Trophoblast cell (in vitro differentiated cells and primary cell): Measurements from ENCODE around the gene COX5A.

Experiments used
- DNase-seq, 2 donors: peaks; one replicate each; pipeline ENCODE4 v3.0.0-alpha.2; 2016
- H2AFZ ChIP-seq: 2 replicates; pipeline ENCODE4 v1.6.1; 2013; ENCODE audit warnings: low read length, moderate library complexity, mild to moderate bottlenecking; ENCODE audit not compliant: insufficient read depth, poor library complexity
- H2AK5ac ChIP-seq: 2 replicates; pipeline ENCODE4 v1.6.1; 2013; ENCODE audit warnings: mild to moderate bottlenecking, low read length
- H2BK120ac ChIP-seq: 2 replicates; pipeline ENCODE4 v1.6.1; 2013; ENCODE audit warnings: low read length, mild to moderate bottlenecking, moderate library complexity; ENCODE audit not compliant: insufficient read depth, poor library complexity
- H2BK12ac ChIP-seq: 2 replicates; pipeline ENCODE4 v1.6.1; 2013; ENCODE audit warnings: mild to moderate bottlenecking, low read length, moderate library complexity
- H2BK5ac ChIP-seq: 2 replicates; pipeline ENCODE4 v1.6.1; 2013; ENCODE audit warnings: low read length, low read depth, moderate library complexity, mild to moderate bottlenecking; ENCODE audit not compliant: poor library complexity
- H3K14ac ChIP-seq: 2 replicates; pipeline ENCODE4 v1.6.1; 2013; ENCODE audit warnings: mild to moderate bottlenecking, low read length
- H3K18ac ChIP-seq: 2 replicates; pipeline ENCODE4 v1.6.1; 2013; ENCODE audit warnings: mild to moderate bottlenecking, low read length
- H3K23ac ChIP-seq: 2 replicates; pipeline ENCODE4 v1.6.1; 2013; ENCODE audit warnings: low read length
- H3K27ac ChIP-seq: 2 replicates; pipeline ENCODE4 v1.5.1; 2013; ENCODE audit warnings: low read depth, mild to moderate bottlenecking, inconsistent platforms, low read length, moderate library complexity
- H3K27me3 ChIP-seq: 2 replicates; pipeline ENCODE4 v1.6.1; 2013; ENCODE audit warnings: inconsistent platforms, mild to moderate bottlenecking, low read length, moderate library complexity; ENCODE audit not compliant: insufficient read depth
- H3K36me3 ChIP-seq, 2 experiments: 1 replicate in 1 of 2; 2 replicates in 1 of 2; pipeline ENCODE4 v1.6.1; 2013; ENCODE audit warnings: low read length in 2 of 2, mild to moderate bottlenecking in 2 of 2, moderate library complexity in 1 of 2; ENCODE audit not compliant: insufficient read depth in 2 of 2, control insufficient read depth in 1 of 2
- H3K4ac ChIP-seq: 2 replicates; pipeline ENCODE4 v1.6.1; 2013; ENCODE audit warnings: low read depth, mild to moderate bottlenecking, low read length, moderate library complexity
- H3K4me1 ChIP-seq, 2 experiments: 1 replicate in 1 of 2; 2 replicates in 1 of 2; pipeline ENCODE4 v1.6.1; 2013; ENCODE audit warnings: low read length in 2 of 2, mild to moderate bottlenecking in 2 of 2, moderate library complexity in 1 of 2; ENCODE audit not compliant: insufficient read depth in 2 of 2, control insufficient read depth in 1 of 2
- H3K4me2 ChIP-seq: 2 replicates; pipeline ENCODE4 v1.6.1; 2013; ENCODE audit warnings: inconsistent platforms, mild to moderate bottlenecking, low read length, moderate library complexity
- H3K4me3 ChIP-seq: 2 replicates; pipeline ENCODE4 v1.5.1; 2013; ENCODE audit warnings: mild to moderate bottlenecking, low read depth, low read length, inconsistent platforms
- H3K79me1 ChIP-seq: one replicate; pipeline ENCODE4 v1.6.1; 2013; ENCODE audit warnings: low read length
- H3K79me2 ChIP-seq: 2 replicates; pipeline ENCODE4 v1.6.1; 2013; ENCODE audit warnings: low read length, mild to moderate bottlenecking; ENCODE audit not compliant: control insufficient read depth, insufficient read depth, poor library complexity
- H3K9ac ChIP-seq: 2 replicates; pipeline ENCODE4 v1.6.1; 2013; ENCODE audit warnings: mild to moderate bottlenecking, low read length
- H3K9me3 ChIP-seq: 2 replicates; pipeline ENCODE4 v1.6.1; 2013; ENCODE audit warnings: low read depth, mild to moderate bottlenecking, control low read depth, inconsistent platforms, low read length; ENCODE audit not compliant: insufficient read depth
- H4K12ac ChIP-seq: 2 replicates; pipeline ENCODE4 v1.6.1; 2013; ENCODE audit warnings: low read depth, mild to moderate bottlenecking, low read length, moderate library complexity
- H4K8ac ChIP-seq: 2 replicates; pipeline ENCODE4 v1.6.1; 2013; ENCODE audit warnings: low read depth, mild to moderate bottlenecking, low read length, moderate library complexity
- H4K91ac ChIP-seq: one replicate; pipeline ENCODE4 v1.6.1; 2013; ENCODE audit warnings: low read depth, mild to moderate bottlenecking, low read length, moderate library complexity
- WGBS: extraction: QIAGEN DNeasy Blood & Tissue Kit; methylation state at CpG from one replicate; pipeline ENCODE4 v1.1.7; 2013; ENCODE audit warnings: missing lambda C conversion rate; ENCODE audit not compliant: insufficient read length, insufficient coverage; ENCODE audit errors: extremely low coverage; 5-methylcytosine and 5-hydroxymethylcytosine counted together

COX5A gene

GRCh38 chr15:74955796-74956647 is 18.1 kb upstream of the COX5A start:
- peaks cover 51% of the 10 kb centered on the region for H3K27me3 ChIP-seq
- peak overlapping the region; percentile 98 for H3K4me2 ChIP-seq
- no peak overlapping the region for H2BK120ac ChIP-seq
- DNase-seq, result peak; percentile 71 to 82
- H3K23ac ChIP-seq, result no peak overlapping the region
- peaks cover 4% of the 10 kb centered on the region for H3K9me3 ChIP-seq
- no peak overlapping the region for H3K18ac ChIP-seq
- H3K14ac ChIP-seq, result no peak overlapping the region
- no peak overlapping the region for H2AK5ac ChIP-seq
- H4K12ac ChIP-seq, result no peak overlapping the region
- H3K79me1 ChIP-seq, result no peaks in the 10 kb centered on the region
- no peak overlapping the region for H3K27ac ChIP-seq
- peak overlapping the region; percentile 56 for H2AFZ ChIP-seq
- WGBS, result no CpG with 5 or more reads among the region's 88 CpGs
- no peaks in the 10 kb centered on the region for H3K79me2 ChIP-seq
- H2BK12ac ChIP-seq, result no peak overlapping the region
- H3K4ac ChIP-seq, result no peak overlapping the region
- H3K4me1 ChIP-seq, result peaks cover 13 to 14% of the 10 kb centered on the region in 2 experiments
- H4K8ac ChIP-seq, result peak overlapping the region; percentile 21
- H3K36me3 ChIP-seq, result no peaks in the 10 kb centered on the region
- H3K4me3 ChIP-seq, result peak overlapping the region; percentile 65
- no peak overlapping the region for H3K9ac ChIP-seq
- no peak overlapping the region for H2BK5ac ChIP-seq
- H4K91ac ChIP-seq, result no peak overlapping the region

- H3K4me2 ChIP-seq, result no peak overlapping the region
- no peaks in the 10 kb centered on the region for H3K79me1 ChIP-seq
- no peak overlapping the region for H4K12ac ChIP-seq
- no peak overlapping the region for H3K23ac ChIP-seq
- no peak overlapping the region for H2BK12ac ChIP-seq
- H3K4me3 ChIP-seq, result no peak overlapping the region
- H3K18ac ChIP-seq, result no peak overlapping the region
- no peak overlapping the region for H3K4ac ChIP-seq
- no peak overlapping the region for H4K91ac ChIP-seq
- no peak for DNase-seq
- H3K14ac ChIP-seq, result no peak overlapping the region
- no peak overlapping the region for H3K27ac ChIP-seq
- H2AK5ac ChIP-seq, result no peak overlapping the region
- H2AFZ ChIP-seq, result no peak overlapping the region
- H3K27me3 ChIP-seq, result peaks cover 47% of the 10 kb centered on the region
- H3K79me2 ChIP-seq, result no peaks in the 10 kb centered on the region
- peaks cover 4% of the 10 kb centered on the region for H3K9me3 ChIP-seq
- H2BK5ac ChIP-seq, result no peak overlapping the region
- H3K4me1 ChIP-seq, result peaks cover 13 to 14% of the 10 kb centered on the region in 2 experiments
- no peak overlapping the region for H3K9ac ChIP-seq
- no peak overlapping the region for H4K8ac ChIP-seq
- WGBS, result no CpG with 5 or more reads among the region's 8 CpGs
- H3K36me3 ChIP-seq, result no peaks in the 10 kb centered on the region
- no peak overlapping the region for H2BK120ac ChIP-seq
Observed at GRCh38 chr15:74955017-74955416, 17.1 kb upstream of the COX5A start.

DNA sequence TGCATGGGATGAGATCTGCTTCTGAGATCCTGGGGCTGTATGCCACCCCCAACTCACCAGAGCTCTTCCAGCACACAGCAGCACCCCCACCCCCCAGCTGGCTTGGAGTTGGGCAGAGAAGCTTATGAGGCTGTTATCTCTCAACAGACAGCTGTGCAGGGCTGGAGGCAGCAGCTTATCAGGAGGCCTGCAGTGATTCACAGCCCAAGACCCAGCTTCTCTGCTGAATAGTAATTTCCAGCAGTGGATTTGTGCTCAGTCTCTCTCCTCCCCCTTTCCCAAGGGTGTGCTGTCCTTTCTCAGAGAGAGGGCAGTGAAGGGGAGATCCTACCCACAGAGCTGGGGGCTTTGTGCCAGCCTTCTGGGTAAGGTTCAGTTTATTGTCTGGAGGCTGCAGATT is 16.6 kb upstream of the COX5A start:
- H3K79me2 ChIP-seq, result no peaks in the 10 kb centered on the region
- DNase-seq, result peak; percentile 24 to 26
- H3K4ac ChIP-seq, result no peak overlapping the region
- H3K36me3 ChIP-seq, result no peaks in the 10 kb centered on the region
- peaks cover 42% of the 10 kb centered on the region for H3K27me3 ChIP-seq
- no peak overlapping the region for H2AFZ ChIP-seq
- no peak overlapping the region for H4K12ac ChIP-seq
- H3K9ac ChIP-seq, result no peak overlapping the region
- no peak overlapping the region for H4K8ac ChIP-seq
- peaks cover 4% of the 10 kb centered on the region for H3K9me3 ChIP-seq
- no peak overlapping the region for H3K4me2 ChIP-seq
- no peak overlapping the region for H3K18ac ChIP-seq
- H3K23ac ChIP-seq, result no peak overlapping the region
- H2AK5ac ChIP-seq, result no peak overlapping the region
- H2BK120ac ChIP-seq, result no peak overlapping the region
- no peak overlapping the region for H3K4me3 ChIP-seq
- no peaks in the 10 kb centered on the region for H3K79me1 ChIP-seq
- no peak overlapping the region for H2BK5ac ChIP-seq
- H3K14ac ChIP-seq, result no peak overlapping the region
- peaks cover 13 to 14% of the 10 kb centered on the region in 2 experiments for H3K4me1 ChIP-seq
- H2BK12ac ChIP-seq, result no peak overlapping the region
- no peak overlapping the region for H3K27ac ChIP-seq
- H4K91ac ChIP-seq, result no peak overlapping the region

- Histone ChIP-seq H3K9ac (no peak overlapping the region), H3K18ac (no peak overlapping the region), H3K14ac (no peak overlapping the region), H3K9me3 (no peaks in the 10 kb centered on the region), H3K4me2 (no peak overlapping the region), H3K79me2 (no peaks in the 10 kb centered on the region), H3K36me3 (no peaks in the 10 kb centered on the region), H2BK120ac (no peak overlapping the region), H2AK5ac (no peak overlapping the region), H2BK12ac (no peak overlapping the region), H2AFZ (no peak overlapping the region), H3K4me1 (peaks cover under 1 to 1% of the 10 kb centered on the region in 2 experiments), H4K91ac (no peak overlapping the region), H3K27ac (no peak overlapping the region), H3K4ac (no peak overlapping the region), H3K27me3 (peaks cover 9% of the 10 kb centered on the region), H3K23ac (no peak overlapping the region), H2BK5ac (no peak overlapping the region), H3K4me3 (no peak overlapping the region), H4K8ac (no peak overlapping the region), H3K79me1 (no peaks in the 10 kb centered on the region), H4K12ac (no peak overlapping the region)
- WGBS, result no CpG with 5 or more reads among the region's 3 CpGs
- no peak for DNase-seq
Observed at GRCh38 chr15:74951006-74951405, 13.1 kb upstream of the COX5A start.
